GM12878 (cell line): ENCODE measurements around the gene OPN3. TPM values are rescaled to one million over a fixed set of nuclear protein-coding genes. Genes with fewer than 3 reads are reported as not detected.

ENCODE experiments used
- ATAC-seq: fragments of 200-7000 bp; cut with Tn5 transposase; 3 replicates; pipeline ENCODE4 v1.9.1; 2020; ENCODE audit warnings: mild to moderate bottlenecking, moderate library complexity
- BruUV-seq: library from RNA; stranded (reverse); fragments of 400-500 nt; replicated peaks from 2 replicates; lab custom pipeline; 2021; lab: Mats Ljungman, UMichigan
- CTCF ChIA-PET: fragments of 300-600 bp; sonication (Branson Sonifier 250); formaldehyde crosslinking; extraction: SDS; loops from one replicate; lab custom pipeline; 2021; ENCODE audit warnings: inconsistent platforms; lab: Yijun Ruan, JAX
- POLR2A ChIA-PET: fragments of 350-600 bp; formaldehyde crosslinking; extraction: SDS; loops from one replicate; lab custom pipeline; 2021; ENCODE audit warnings: inconsistent platforms; lab: Charles Lee
- RAD21 ChIA-PET: fragments of 300-600 bp; sonication (Branson Sonifier 250); formaldehyde crosslinking; loops from one replicate; lab custom pipeline; 2023; ENCODE audit warnings: antibody characterized with exemption; ENCODE audit not compliant: unreplicated experiment; lab: Charles Lee
- SMC1A ChIA-PET: fragments of 300-600 bp; sonication (Branson Sonifier 250); formaldehyde crosslinking; loops from one replicate; lab custom pipeline; 2023; ENCODE audit not compliant: unreplicated experiment, uncharacterized antibody; lab: Charles Lee
- DNase-seq: peaks from one replicate; pipeline ENCODE4 v3.0.0-alpha.2; 2011; ENCODE audit warnings: low read depth, low spot score
- FAIRE-seq: peaks from 3 replicates; lab custom pipeline; 2011; peaks lifted over from hg19 to GRCh38; lab: Jason Lieb, UNC
- H2AFZ ChIP-seq: 2 replicates; pipeline ENCODE4 v1.6.0; 2011; ENCODE audit warnings: low read depth, low read length, control low read depth; ENCODE audit not compliant: control insufficient read depth
- H3K27ac ChIP-seq: 2 replicates; pipeline ENCODE4 v1.5.1; 2011; ENCODE audit warnings: control low read depth; ENCODE audit not compliant: control insufficient read depth, insufficient read depth
- H3K27me3 ChIP-seq, 2 experiments: replicated peaks in 1 of 2; 2 replicates each; pipeline versions ENCODE4 v1.6.0 to v1.6.1; 2011; ENCODE audit warnings: low read length in 1 of 2; ENCODE audit not compliant: control insufficient read depth in 2 of 2, insufficient read depth in 2 of 2
- H3K36me3 ChIP-seq, 2 experiments: 2 replicates each; pipeline ENCODE4 v1.5.1; 2011; ENCODE audit warnings: low read length in 1 of 2; ENCODE audit not compliant: control insufficient read depth in 2 of 2, insufficient read depth in 2 of 2
- H3K4me1 ChIP-seq: 2 replicates; pipeline ENCODE4 v1.6.1; 2011; ENCODE audit warnings: mild to moderate bottlenecking, low read length, moderate library complexity, mixed read lengths; ENCODE audit not compliant: control insufficient read depth, insufficient read depth
- H3K4me2 ChIP-seq: 2 replicates; pipeline ENCODE4 v1.6.0; 2011; ENCODE audit warnings: control low read depth; ENCODE audit not compliant: control insufficient read depth, insufficient read depth
- H3K4me3 ChIP-seq: fragments of 200-600 bp; sonication (generic); 2 replicates; pipeline ENCODE4 v1.5.1; 2016
- H3K79me2 ChIP-seq: 2 replicates; pipeline ENCODE4 v1.6.0; 2011; ENCODE audit warnings: low read length; ENCODE audit not compliant: control insufficient read depth, insufficient read depth
- H3K9ac ChIP-seq: 2 replicates; pipeline ENCODE4 v1.8.0; 2011; ENCODE audit warnings: low read length, control low read depth, mixed read lengths; ENCODE audit not compliant: control insufficient read depth, insufficient read depth
- H3K9me3 ChIP-seq: replicated peaks from 3 replicates; pipeline ENCODE4 v1.5.1; 2011; ENCODE audit warnings: mild to moderate bottlenecking, low read length; ENCODE audit not compliant: control insufficient read depth, insufficient read depth
- H4K20me1 ChIP-seq: 2 replicates; pipeline ENCODE4 v1.6.0; 2011; ENCODE audit not compliant: control insufficient read depth, insufficient read depth
- BACH1 ChIP-seq: fragments of 450-650 bp; IDR thresholded peaks from 2 replicates; pipeline ENCODE4 v1.6.1; 2017; ENCODE audit warnings: mild to moderate bottlenecking, borderline replicate concordance
- CREB1 ChIP-seq: IDR thresholded peaks from 2 replicates; pipeline ENCODE4 v1.6.1; 2012; ENCODE audit warnings: low read depth, mild to moderate bottlenecking, inconsistent platforms
- DPF2 ChIP-seq: fragments of 450-650 bp; IDR thresholded peaks from 2 replicates; pipeline ENCODE4 v1.6.1; 2017; ENCODE audit warnings: mild to moderate bottlenecking
- E2F8 ChIP-seq: fragments of 450-650 bp; IDR thresholded peaks from 2 replicates; pipeline ENCODE4 v1.6.1; 2018; ENCODE audit warnings: mild to moderate bottlenecking, low read depth, moderate library complexity; ENCODE audit not compliant: partially characterized antibody
- EED ChIP-seq: sonication (generic); IDR thresholded peaks from 2 replicates; pipeline ENCODE4 v1.6.1; 2016; ENCODE audit warnings: antibody characterized with exemption, low read depth
- ESRRA ChIP-seq: IDR thresholded peaks from 2 replicates; pipeline ENCODE4 v1.6.1; 2012; ENCODE audit warnings: mild to moderate bottlenecking, low read length, improper control_type of control experiment
- FOS ChIP-seq: IDR thresholded peaks from 3 replicates; pipeline ENCODE4 v1.6.1; 2011; ENCODE audit warnings: borderline replicate concordance; ENCODE audit not compliant: insufficient read length; ENCODE audit errors: extremely low read depth
- GABPA ChIP-seq: IDR thresholded peaks from 2 replicates; pipeline ENCODE4 v1.6.1; 2014; ENCODE audit warnings: antibody characterized with exemption, low read depth, mild to moderate bottlenecking, inconsistent platforms
- JUNB ChIP-seq: IDR thresholded peaks from 2 replicates; pipeline ENCODE4 v1.6.1; 2016; ENCODE audit warnings: antibody characterized with exemption, mild to moderate bottlenecking
- KDM1A ChIP-seq: fragments of 200-600 bp; sonication (generic); IDR thresholded peaks from 2 replicates; pipeline ENCODE4 v1.6.1; 2016; ENCODE audit warnings: borderline replicate concordance
- LARP7 ChIP-seq: fragments of 450-650 bp; IDR thresholded peaks from 2 replicates; pipeline ENCODE4 v1.6.1; 2017; ENCODE audit warnings: mild to moderate bottlenecking
- NFIC ChIP-seq: IDR thresholded peaks from 2 replicates; pipeline ENCODE4 v1.6.1; 2012; ENCODE audit warnings: low read depth, mild to moderate bottlenecking, inconsistent platforms, low read length, moderate library complexity
- RCOR1 ChIP-seq: conservative IDR thresholded peaks from 2 replicates; pipeline ENCODE4 v1.6.1; 2012; ENCODE audit warnings: low read depth, low read length, improper control_type of control experiment
- USF2 ChIP-seq: IDR thresholded peaks from 2 replicates; pipeline ENCODE4 v1.6.1; 2011; ENCODE audit warnings: low read depth, low read length, improper control_type of control experiment, borderline replicate concordance
- ZNF217 ChIP-seq: fragments of 450-650 bp; IDR thresholded peaks from 2 replicates; pipeline ENCODE4 v1.6.1; 2017; ENCODE audit warnings: antibody characterized with exemption, mild to moderate bottlenecking
- ZZZ3 ChIP-seq: IDR thresholded peaks from 2 replicates; pipeline ENCODE4 v1.6.1; 2011; ENCODE audit warnings: low read depth; ENCODE audit not compliant: control insufficient read depth, insufficient read length
- WGBS: methylation state at CpG from one replicate; pipeline ENCODE4 v1.1.6; 2016; ENCODE audit warnings: low lambda C conversion rate; ENCODE audit not compliant: insufficient replicate concordance, insufficient coverage; ENCODE audit errors: missing lambda C conversion rate; 5-methylcytosine and 5-hydroxymethylcytosine counted together
- in situ Hi-C: fragments of 300-500 bp; cut with MboI; formaldehyde crosslinking; loops from 9 replicates; pipeline ENCODE4 v1.14.3; 2018; ENCODE audit warnings: mixed read lengths
- intact Hi-C: fragments of 100-400 bp; cut with micrococcal nuclease; formaldehyde crosslinking; loops from one replicate; pipeline ENCODE4 v1.14.2; 2022; ENCODE audit not compliant: unreplicated experiment
- polyA plus RNA-seq, 11 experiments: library from polyadenylated mRNA; depleted of rRNA in 4 of 11; unstranded in 6 of 11; stranded (reverse) in 5 of 11; fragments of >200 nt; fragmentation: Nextera tagmentation in 4 of 11; fragmentation: Illumina TruSeq in 1 of 11; extraction: Ambion mirVana in 4 of 11; extraction: Trizol in 1 of 11; gene quantifications; 1 replicate in 1 of 11; 2 replicates in 10 of 11; pipeline versions ENCODE4 v1.2.1 to v1.2.3, GENCODE V29; 2011 to 2016; ENCODE audit warnings: inconsistent platforms in 2 of 11, missing spikeins in 2 of 11, low read depth in 1 of 11
- total RNA-seq, 4 experiments: library from RNA; depleted of rRNA in 3 of 4; stranded (reverse); fragments of >200 nt in 3 of 4; fragmentation: Illumina TruSeq in 1 of 4; extraction: Trizol in 1 of 4; gene quantifications; 2 replicates each; pipeline versions ENCODE4 v1.2.1 to v1.2.3, GENCODE V29; 2013 to 2021
- TF ChIP-seq, protein P1 (sequence below), 3 experiments: IDR thresholded peaks in 2 of 3; conservative IDR thresholded peaks in 1 of 3; 2 replicates each; pipeline ENCODE4 v1.5.1; 2011; ENCODE audit warnings: low read depth in 3 of 3, low read length in 3 of 3, mild to moderate bottlenecking in 3 of 3, control low read depth in 2 of 3, moderate library complexity in 2 of 3, inconsistent platforms in 1 of 3, mixed read lengths in 1 of 3; ENCODE audit not compliant: control insufficient read depth in 2 of 3, insufficient read depth in 1 of 3; ENCODE audit errors: extremely low read depth in 1 of 3

OPN3 gene
- total and polyA plus RNA-seq, 10 of the 15 experiments (the other 5 are each of a cell fraction or from before 2014, with no cell fraction given), result 0.26 to 12.2 (median 7.4) TPM

- no peak for ATAC-seq
- Histone ChIP-seq H3K9me3 (no peaks in the 10 kb centered on the region), H3K79me2 (no peaks in the 10 kb centered on the region), H3K27me3 (no peaks in the 10 kb centered on the region), H3K36me3 (no peaks in the 10 kb centered on the region), H3K4me2 (no peak overlapping the region), H3K4me1 (peaks cover 9% of the 10 kb centered on the region; the same call in 1 of the 2 replicates), H3K9ac (no peak overlapping the region), H3K27ac (no peak overlapping the region), H2AFZ (no peak overlapping the region), H3K4me3 (no peak overlapping the region), H4K20me1 (no peaks in the 10 kb centered on the region)
- ChIA-PET CTCF (interaction anchor here (0.7 kb wide), 1 partner anchor 218 kb away, joined by 3 read pairs; no protein-coding TSS in a partner anchor), SMC1A (no interaction called here), POLR2A (no interaction called here), RAD21 (no interaction called here)
- no peak for TF ChIP-seq ZZZ3
- no peak for TF ChIP-seq RCOR1
- no peak for TF ChIP-seq KDM1A
- TF ChIP-seq, protein P1, sequence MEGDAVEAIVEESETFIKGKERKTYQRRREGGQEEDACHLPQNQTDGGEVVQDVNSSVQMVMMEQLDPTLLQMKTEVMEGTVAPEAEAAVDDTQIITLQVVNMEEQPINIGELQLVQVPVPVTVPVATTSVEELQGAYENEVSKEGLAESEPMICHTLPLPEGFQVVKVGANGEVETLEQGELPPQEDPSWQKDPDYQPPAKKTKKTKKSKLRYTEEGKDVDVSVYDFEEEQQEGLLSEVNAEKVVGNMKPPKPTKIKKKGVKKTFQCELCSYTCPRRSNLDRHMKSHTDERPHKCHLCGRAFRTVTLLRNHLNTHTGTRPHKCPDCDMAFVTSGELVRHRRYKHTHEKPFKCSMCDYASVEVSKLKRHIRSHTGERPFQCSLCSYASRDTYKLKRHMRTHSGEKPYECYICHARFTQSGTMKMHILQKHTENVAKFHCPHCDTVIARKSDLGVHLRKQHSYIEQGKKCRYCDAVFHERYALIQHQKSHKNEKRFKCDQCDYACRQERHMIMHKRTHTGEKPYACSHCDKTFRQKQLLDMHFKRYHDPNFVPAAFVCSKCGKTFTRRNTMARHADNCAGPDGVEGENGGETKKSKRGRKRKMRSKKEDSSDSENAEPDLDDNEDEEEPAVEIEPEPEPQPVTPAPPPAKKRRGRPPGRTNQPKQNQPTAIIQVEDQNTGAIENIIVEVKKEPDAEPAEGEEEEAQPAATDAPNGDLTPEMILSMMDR (IDR thresholded peaks at IDR 0.05 in 2 of 3, conservative IDR thresholded peaks at IDR 0.05 in 1 of 3; ENCODE audit: control insufficient read depth in 2 of 3, extremely low read depth in 1 of 3, insufficient read depth in 1 of 3, low read depth in 3 of 3, low read length in 3 of 3), result no peak
- TF ChIP-seq DPF2, result no peak
- no peak for TF ChIP-seq LARP7
- TF ChIP-seq E2F8, result no peak
- no peak for TF ChIP-seq NFIC
- no peak for TF ChIP-seq ZNF217
- TF ChIP-seq BACH1, result no peak
- no peak for TF ChIP-seq EED
- no peak for TF ChIP-seq FOS
- TF ChIP-seq CREB1, result no peak
- TF ChIP-seq JUNB, result no peak
- TF ChIP-seq ESRRA, result no peak
- TF ChIP-seq USF2, result no peak
- TF ChIP-seq GABPA, result no peak
- no peak for FAIRE-seq
- in situ Hi-C loops (no loop called here), intact Hi-C loops (no loop called here)
- DNase-seq, result no peak
- whole genome bisulfite sequencing, result 90% methylated on average over 3 of the region's 3 CpGs
- no TSS peak for BruUV-seq
Observed at GRCh38 chr1:241603731-241604245, 36.4 kb downstream of the OPN3 start.
